HG03139 (cell line): ENCODE results near the gene PLAAT5.

Source experiments
- ATAC-seq: cut with Tn5 transposase; IDR thresholded peaks from one replicate; pipeline ENCODE4 v1.9.1; 2021; ENCODE audit not compliant: unreplicated experiment

The PLAAT5 gene

GRCh38 chr11:63516109-63516508, 25.1 kb upstream of the PLAAT5 start:
- ATAC-seq = no peak

- no peak for ATAC-seq
These were observed 21.8 kb upstream of the PLAAT5 start for GRCh38 chr11:63512816-63513215.

- ATAC-seq = no peak
These were observed 20.2 kb upstream of the PLAAT5 start for GRCh38 chr11:63511048-63511748.

GRCh38 chr11:63510360-63511047, 19.5 kb upstream of the PLAAT5 start:
- no peak for ATAC-seq

- ATAC-seq = no peak
These were observed 17.8 kb upstream of the PLAAT5 start for GRCh38 chr11:63508745-63509144.

GRCh38 chr11:63508009-63508408, 17.0 kb upstream of the PLAAT5 start:
- no peak for ATAC-seq

- no peak for ATAC-seq
These were observed 16.5 kb upstream of the PLAAT5 start for GRCh38 chr11:63507511-63507910.

GRCh38 chr11:63506876-63507275, 15.9 kb upstream of the PLAAT5 start:
- no peak for ATAC-seq

- no peak for ATAC-seq
These were observed 15.0 kb upstream of the PLAAT5 start, which contains the start of gene LGALS12 for GRCh38 chr11:63505857-63506528. Gene LGALS12 (plus strand): TSS chr11:63506084. CDS start chr11:63506459, 375 bp downstream.

- no peak for ATAC-seq
These were observed 14.1 kb upstream of the PLAAT5 start for GRCh38 chr11:63504933-63505586.

- no peak for ATAC-seq
These were observed 13.1 kb upstream of the PLAAT5 start for GRCh38 chr11:63504054-63504453.

DNA sequence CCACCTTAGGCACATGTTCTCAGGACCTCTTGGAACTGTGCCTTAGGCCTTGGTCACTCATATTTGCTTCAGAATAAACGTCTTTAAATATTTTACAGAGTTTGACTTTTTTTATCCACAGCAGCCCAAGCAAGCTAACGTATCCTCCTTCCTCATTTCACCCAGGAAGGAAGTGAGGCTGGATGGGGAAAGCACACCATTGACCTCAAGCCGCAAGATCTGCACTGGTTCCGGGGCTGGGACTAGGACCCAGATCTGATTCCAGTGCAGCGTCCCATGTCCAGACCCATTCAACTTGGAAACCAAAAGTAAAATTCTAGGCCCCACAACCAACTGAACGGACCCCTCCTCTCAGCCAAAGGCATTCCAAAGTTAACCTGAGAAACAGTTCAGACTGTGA, 12.5 kb upstream of the PLAAT5 start:
- ATAC-seq = no peak

GRCh38 chr11:63502252-63502820, 11.4 kb upstream of the PLAAT5 start:
- no peak for ATAC-seq

DNA sequence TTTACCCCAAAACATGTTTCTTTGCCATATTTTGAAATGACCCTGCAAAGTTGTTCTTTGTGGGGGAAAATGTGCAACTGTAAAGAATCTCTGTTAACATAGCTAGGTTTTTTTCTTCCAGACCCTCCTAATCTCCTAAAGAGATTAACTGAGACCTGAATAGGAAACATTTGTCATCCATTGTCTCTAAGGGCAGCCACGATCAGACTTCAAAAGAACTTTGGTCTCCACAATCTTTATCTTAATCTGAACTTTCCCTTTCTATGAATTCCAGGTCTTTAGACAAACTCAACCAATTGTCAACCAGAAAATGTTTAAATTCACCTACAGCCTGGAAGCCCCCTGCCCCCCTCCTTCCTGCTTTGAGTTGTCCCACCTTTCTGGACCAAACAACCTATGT, 10.3 kb upstream of the PLAAT5 start:
- ATAC-seq = no peak

DNA sequence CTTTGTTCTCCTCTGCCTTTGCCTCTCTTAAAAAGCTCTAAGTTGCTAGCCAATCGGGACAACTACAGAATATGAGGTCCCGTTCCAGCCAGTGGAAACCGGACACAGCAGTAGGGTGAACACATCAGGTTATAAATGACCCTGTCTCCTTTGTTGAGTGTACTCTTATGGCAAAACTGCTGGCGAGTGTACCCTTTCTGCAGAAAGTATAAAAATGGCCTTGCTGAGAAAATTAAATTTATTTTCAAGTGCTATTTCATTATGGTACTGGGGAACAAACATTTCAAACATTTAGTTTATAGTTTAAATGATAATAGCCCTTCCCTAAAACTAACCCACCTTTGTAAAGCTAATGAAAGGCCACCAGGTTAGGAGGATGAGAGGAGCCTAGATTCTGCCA, 8.9 kb upstream of the PLAAT5 start:
- no peak for ATAC-seq

DNA sequence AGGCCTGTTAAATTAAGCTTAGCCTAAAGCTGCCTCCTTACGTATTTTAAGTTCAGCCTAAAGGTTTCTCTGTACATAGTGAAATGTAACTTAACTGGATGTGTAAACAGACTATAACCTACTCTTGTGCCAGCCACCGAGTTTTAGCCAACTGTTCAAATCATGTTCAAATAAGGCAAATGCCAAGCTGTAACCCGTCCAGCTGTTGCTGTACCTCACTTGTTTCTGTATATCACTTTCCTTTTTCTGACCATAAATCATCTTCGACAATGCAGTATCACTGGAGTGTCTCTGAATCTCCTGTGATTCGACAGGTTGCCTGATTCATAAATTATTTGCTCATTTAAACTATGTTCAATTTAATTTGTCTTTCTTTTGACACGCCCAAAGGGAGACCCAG, 4.0 kb upstream of the PLAAT5 start:
- no peak for ATAC-seq

- no peak for ATAC-seq
These were observed 2.2 kb upstream of the PLAAT5 start for GRCh38 chr11:63493127-63493526.

DNA sequence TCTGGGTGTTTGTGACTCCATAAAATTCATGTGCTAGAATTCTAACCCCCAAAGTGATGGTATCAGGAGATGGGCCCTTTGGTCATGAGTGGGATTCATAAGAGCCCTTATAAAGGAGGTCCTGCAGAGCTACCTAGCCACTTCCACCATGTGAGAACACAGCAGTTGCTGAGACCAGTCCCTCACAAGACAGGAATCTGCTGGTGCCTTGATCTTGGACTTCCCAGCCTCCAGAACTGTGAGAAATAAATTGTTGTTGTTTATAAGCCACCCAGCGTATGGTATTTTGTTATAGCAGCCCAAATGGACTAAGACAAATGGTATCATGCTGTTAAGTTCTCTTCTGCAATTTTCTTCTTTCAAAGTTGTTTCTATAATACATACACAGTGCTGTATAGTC, 1.5 kb upstream of the PLAAT5 start:
- no peak for ATAC-seq

GRCh38 chr11:63491636-63492372, 837 bp upstream of the PLAAT5 start:
- ATAC-seq = no peak

DNA sequence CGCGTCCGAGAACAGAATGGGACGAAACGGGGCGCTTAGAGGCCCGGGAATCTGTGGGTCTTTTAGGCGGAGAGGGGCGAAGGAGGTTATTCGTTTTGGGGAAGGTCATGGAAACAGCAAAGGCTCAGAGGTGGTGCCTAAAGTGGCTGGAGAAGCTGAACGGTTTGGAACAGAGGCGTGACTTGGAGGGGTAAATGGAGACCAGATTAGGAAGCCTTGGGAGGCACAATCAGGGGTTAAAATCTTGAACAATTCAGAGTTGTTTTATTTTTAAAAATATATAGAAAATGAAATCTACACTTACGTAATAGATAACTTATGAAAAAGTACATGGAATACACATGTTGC, 247 bp upstream of the PLAAT5 start:
- ATAC-seq = no peak

DNA sequence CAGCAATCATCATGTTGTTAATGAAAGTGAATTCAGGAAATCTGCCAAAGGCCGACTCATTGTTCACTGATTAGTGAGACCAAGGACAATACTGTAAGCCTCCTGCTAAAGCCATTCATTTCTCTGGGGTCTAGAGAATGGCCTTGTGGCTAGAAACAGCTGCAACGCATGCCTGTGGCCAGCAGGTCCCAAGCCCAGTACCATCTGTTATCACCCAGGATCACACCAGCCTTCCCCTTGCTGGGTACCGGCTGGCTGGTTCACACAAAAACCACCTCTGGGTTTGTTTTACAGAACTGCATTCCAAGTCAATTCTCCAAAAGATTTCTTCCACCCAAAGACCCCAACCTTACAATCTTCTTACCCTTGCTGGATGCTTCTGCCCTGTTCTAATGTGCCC, 1.1 kb downstream of the PLAAT5 start:
- no peak for ATAC-seq
